Transverse colon (tissue), 4 donors: Measurements from ENCODE around the gene CACNA1C.

Experiments
- EP300 ChIP-seq: sonication (generic); formaldehyde crosslinking; IDR thresholded peaks from one replicate; pipeline ENCODE4 v1.6.1; 2017; ENCODE audit warnings: antibody characterized with exemption, low read depth
- POLR2A ChIP-seq: fragments of 450-650 bp; IDR thresholded peaks from one replicate; pipeline ENCODE4 v1.6.1; 2016; ENCODE audit warnings: antibody characterized with exemption, mild to moderate bottlenecking, moderate library complexity
- POLR2AphosphoS5 ChIP-seq, 3 donors: sonication (generic); formaldehyde crosslinking; IDR thresholded peaks; one replicate each; pipeline ENCODE4 v1.6.1; 2016; ENCODE audit warnings: antibody characterized with exemption in 3 of 3
- TF ChIP-seq, protein P1 (sequence below), 5 experiments: fragments of 200-600 bp in 3 of 5; fragments of 450-650 bp in 2 of 5; sonication (generic) in 3 of 5; IDR thresholded peaks; 1 replicate in 2 of 5; 2 replicates in 3 of 5; pipeline ENCODE4 v1.5.1; 2016 to 2017; ENCODE audit warnings: antibody characterized with exemption in 5 of 5, inconsistent platforms in 3 of 5, mild to moderate bottlenecking in 2 of 5, moderate library complexity in 1 of 5

DNA sequence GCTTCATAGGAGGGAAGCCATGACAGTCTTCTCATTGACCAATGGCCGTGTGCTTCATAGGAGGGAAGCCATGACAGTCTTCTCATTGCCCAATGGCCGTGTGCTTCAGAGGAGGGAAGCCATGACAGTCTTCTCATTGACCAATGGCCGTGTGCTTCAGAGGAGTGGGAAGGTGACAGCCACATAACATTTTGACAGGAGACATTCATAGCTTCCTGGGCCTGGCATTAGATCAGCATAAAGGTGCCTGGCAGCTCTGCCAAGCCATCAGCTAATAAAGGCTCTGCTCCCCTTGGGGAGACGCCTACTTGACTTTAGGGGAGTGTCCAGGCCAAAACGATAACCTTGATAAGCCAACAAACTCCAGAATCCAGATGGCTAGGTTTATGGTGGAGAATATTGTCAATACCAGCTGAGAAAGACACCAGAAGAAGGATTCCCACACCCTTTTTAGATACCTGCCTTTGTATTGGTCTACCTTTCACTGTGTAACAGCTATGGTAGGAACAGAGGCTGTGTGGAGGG, 468.0 kb downstream of the CACNA1C start:
- TF ChIP-seq POLR2AphosphoS5 (IDR thresholded peaks at IDR 0.05) (no peak), EP300 (no peak), POLR2A (no peak)
- TF ChIP-seq, protein P1, sequence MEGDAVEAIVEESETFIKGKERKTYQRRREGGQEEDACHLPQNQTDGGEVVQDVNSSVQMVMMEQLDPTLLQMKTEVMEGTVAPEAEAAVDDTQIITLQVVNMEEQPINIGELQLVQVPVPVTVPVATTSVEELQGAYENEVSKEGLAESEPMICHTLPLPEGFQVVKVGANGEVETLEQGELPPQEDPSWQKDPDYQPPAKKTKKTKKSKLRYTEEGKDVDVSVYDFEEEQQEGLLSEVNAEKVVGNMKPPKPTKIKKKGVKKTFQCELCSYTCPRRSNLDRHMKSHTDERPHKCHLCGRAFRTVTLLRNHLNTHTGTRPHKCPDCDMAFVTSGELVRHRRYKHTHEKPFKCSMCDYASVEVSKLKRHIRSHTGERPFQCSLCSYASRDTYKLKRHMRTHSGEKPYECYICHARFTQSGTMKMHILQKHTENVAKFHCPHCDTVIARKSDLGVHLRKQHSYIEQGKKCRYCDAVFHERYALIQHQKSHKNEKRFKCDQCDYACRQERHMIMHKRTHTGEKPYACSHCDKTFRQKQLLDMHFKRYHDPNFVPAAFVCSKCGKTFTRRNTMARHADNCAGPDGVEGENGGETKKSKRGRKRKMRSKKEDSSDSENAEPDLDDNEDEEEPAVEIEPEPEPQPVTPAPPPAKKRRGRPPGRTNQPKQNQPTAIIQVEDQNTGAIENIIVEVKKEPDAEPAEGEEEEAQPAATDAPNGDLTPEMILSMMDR (IDR thresholded peaks at IDR 0.05): no peak
